Endodermal cell (in vitro differentiated cells): ENCODE measurements around the gene KCNQ4. TPM values are rescaled to one million over a fixed set of nuclear protein-coding genes. Genes with fewer than 3 reads are reported as not detected.

Experiments
- DNase-seq: peaks from one replicate; pipeline ENCODE4 v3.0.0-alpha.2; 2017
- H3K27ac ChIP-seq: 2 replicates; pipeline ENCODE4 v1.5.1; 2013; ENCODE audit warnings: mild to moderate bottlenecking, low read depth, low read length, moderate library complexity
- H3K27me3 ChIP-seq: 2 replicates; pipeline ENCODE4 v1.6.1; 2013; ENCODE audit warnings: mild to moderate bottlenecking, low read length, moderate library complexity; ENCODE audit not compliant: insufficient read depth, control insufficient read depth, poor library complexity, severe bottlenecking
- H3K36me3 ChIP-seq: 2 replicates; pipeline ENCODE4 v1.7.0; 2013; ENCODE audit warnings: mild to moderate bottlenecking, low read length, moderate library complexity; ENCODE audit not compliant: control insufficient read depth, insufficient read depth
- H3K4me1 ChIP-seq: one replicate; pipeline ENCODE4 v1.7.0; 2013; ENCODE audit warnings: low read length; ENCODE audit not compliant: control insufficient read depth, insufficient read depth
- H3K4me3 ChIP-seq: 2 replicates; pipeline ENCODE4 v1.5.1; 2013; ENCODE audit warnings: mild to moderate bottlenecking, low read length, moderate library complexity
- H3K9ac ChIP-seq: 2 replicates; pipeline ENCODE4 v1.6.1; 2013; ENCODE audit warnings: mild to moderate bottlenecking, low read length, moderate library complexity; ENCODE audit not compliant: poor library complexity, severe bottlenecking; ENCODE audit errors: extremely low read depth
- H3K9me3 ChIP-seq: 2 replicates; pipeline ENCODE4 v1.6.1; 2013; ENCODE audit warnings: mild to moderate bottlenecking, low read length, moderate library complexity; ENCODE audit not compliant: control insufficient read depth
- H3K27ac Mint-ChIP-seq: 2 replicates; pipeline ENCODE4 v1.8.0; 2020; ENCODE audit warnings: mixed read lengths
- H3K27me3 Mint-ChIP-seq: 2 replicates; pipeline ENCODE4 v1.8.0; 2021; ENCODE audit warnings: mild to moderate bottlenecking, mixed read lengths; ENCODE audit not compliant: insufficient read depth
- H3K36me3 Mint-ChIP-seq: 2 replicates; pipeline ENCODE4 v1.8.0; 2020; ENCODE audit warnings: low read depth, mixed read lengths
- H3K4me1 Mint-ChIP-seq: 2 replicates; pipeline ENCODE4 v1.8.0; 2020; ENCODE audit warnings: mixed read lengths
- H3K4me3 Mint-ChIP-seq: 2 replicates; pipeline ENCODE4 v1.8.0; 2020; ENCODE audit warnings: mild to moderate bottlenecking, moderate library complexity, mixed read lengths
- H3K9me3 Mint-ChIP-seq: 2 replicates; pipeline ENCODE4 v1.8.0; 2020; ENCODE audit warnings: mild to moderate bottlenecking, mixed read lengths
- CTCF ChIP-seq: fragments of 200-600 bp; sonication (generic); conservative IDR thresholded peaks from 2 replicates; pipeline ENCODE4 v1.5.0; 2021; ENCODE audit warnings: antibody characterized with exemption, mild to moderate bottlenecking
- WGBS, 2 experiments: methylation state at CpG; one replicate each; pipeline versions ENCODE4 v1.1.5 to v1.1.7; 2013; ENCODE audit warnings: missing lambda C conversion rate in 2 of 2, mixed read lengths in 1 of 2; ENCODE audit not compliant: insufficient coverage in 1 of 2, insufficient read length in 1 of 2; 5-methylcytosine and 5-hydroxymethylcytosine counted together
- total RNA-seq, 2 donors: library from RNA; stranded (reverse); fragmentation: NEBNext Ultra II Directional in 1 of 2; extraction: Animal tissue kit (Norgen Biotek cat#: 25700) in 1 of 2; gene quantifications; 2 replicates in 1 of 2; 3 replicates in 1 of 2; pipeline ENCODE4 v1.2.1, GENCODE V29; 2021

Gene KCNQ4
- total RNA-seq, 2 donors from 2014 or later = 0.22 to 0.88 TPM

GRCh38 chr1:40872276-40872675 lies 88.7 kb downstream of the KCNQ4 start:
- H3K4me3 Mint-ChIP-seq = no peak overlapping the region
- no peak for TF ChIP-seq CTCF
- peaks cover 11% of the 10 kb centered on the region for H3K27me3 Mint-ChIP-seq

GRCh38 chr1:40873863-40874472 lies 90.4 kb downstream of the KCNQ4 start:
- DNase-seq = no peak
- Mint-ChIP-seq H3K4me1 (peaks cover 3% of the 10 kb centered on the region), H3K27ac (no peak overlapping the region), H3K36me3 (no peaks in the 10 kb centered on the region), H3K4me3 (no peak overlapping the region), H3K27me3 (peaks cover 11% of the 10 kb centered on the region), H3K9me3 (peaks cover 16% of the 10 kb centered on the region)
- Histone ChIP-seq H3K36me3 (no peaks in the 10 kb centered on the region), H3K9ac (no peak overlapping the region), H3K4me1 (no peaks in the 10 kb centered on the region), H3K9me3 (peaks cover 18% of the 10 kb centered on the region), H3K27ac (no peak overlapping the region), H3K27me3 (no peaks in the 10 kb centered on the region), H3K4me3 (no peak overlapping the region)
- no peak for TF ChIP-seq CTCF
- 94% methylated on average over 3 to 7 of the region's 7 CpGs for WGBS, 2 experiments

More at GRCh38 chr1:40872276-40872675, 88.7 kb downstream of the KCNQ4 start:
- H3K36me3 ChIP-seq = no peaks in the 10 kb centered on the region
- WGBS, 2 experiments = 96 to 100% methylated on average over 1 to 3 of the region's 3 CpGs
- peaks cover 18% of the 10 kb centered on the region for H3K9me3 ChIP-seq
- H3K4me1 ChIP-seq = no peaks in the 10 kb centered on the region
- Mint-ChIP-seq H3K9me3 (peaks cover 16% of the 10 kb centered on the region), H3K27ac (no peak overlapping the region), H3K36me3 (no peaks in the 10 kb centered on the region), H3K4me1 (peaks cover 3% of the 10 kb centered on the region)
- no peak for DNase-seq
- H3K4me3 ChIP-seq = no peak overlapping the region
- no peak overlapping the region for H3K27ac ChIP-seq
- no peaks in the 10 kb centered on the region for H3K27me3 ChIP-seq
- H3K9ac ChIP-seq = no peak overlapping the region

- Mint-ChIP-seq H3K9me3 (peaks cover 12% of the 10 kb centered on the region), H3K4me1 (peaks cover 7% of the 10 kb centered on the region), H3K27me3 (peaks cover 10% of the 10 kb centered on the region), H3K36me3 (no peaks in the 10 kb centered on the region), H3K4me3 (no peak overlapping the region), H3K27ac (no peak overlapping the region)
- Histone ChIP-seq H3K36me3 (no peaks in the 10 kb centered on the region), H3K4me1 (no peaks in the 10 kb centered on the region), H3K9ac (no peak overlapping the region), H3K27me3 (peaks cover 9% of the 10 kb centered on the region), H3K4me3 (no peak overlapping the region), H3K9me3 (peaks cover 9% of the 10 kb centered on the region), H3K27ac (no peak overlapping the region)
- TF ChIP-seq CTCF = no peak
- DNase-seq = no peak
- WGBS, 2 experiments = 89% methylated on average over 2 of the region's 2 CpGs
Observed at GRCh38 chr1:40876436-40876761, 92.8 kb downstream of the KCNQ4 start.
